HCT116 (cell line): Measurements from ENCODE around the gene HSDL2. TPM values are rescaled to one million over a fixed set of nuclear protein-coding genes. Genes with fewer than 3 reads are reported as not detected.

Source experiments
- ATAC-seq: fragments of 200-7000 bp; cut with Tn5 transposase; 2 replicates; pipeline ENCODE4 v1.9.1; 2020; ENCODE audit warnings: mild to moderate bottlenecking, moderate library complexity
- BruUV-seq: library from RNA; stranded (reverse); fragments of 400-500 nt; replicated peaks from 2 replicates; lab custom pipeline; 2021; lab: Mats Ljungman, UMichigan
- CTCF ChIA-PET: fragments of 300-600 bp; sonication (Branson Sonifier 250); formaldehyde crosslinking; loops from one replicate; lab custom pipeline; 2021; ENCODE audit warnings: antibody characterized with exemption; lab: Charles Lee
- POLR2A ChIA-PET: fragments of 300-600, 350-600 bp; sonication (Branson Sonifier 250); formaldehyde crosslinking; loops from one replicate; lab custom pipeline; 2021; ENCODE audit warnings: antibody characterized with exemption; lab: Charles Lee
- RAD21 ChIA-PET, 2 experiments: fragments of 300-600 bp; sonication (Branson Sonifier 250); formaldehyde crosslinking; loops; one replicate each; lab custom pipeline; 2023; ENCODE audit warnings: low total read pairs in 2 of 2; ENCODE audit not compliant: uncharacterized antibody in 2 of 2, unreplicated experiment in 2 of 2, low non-redundant PET in 1 of 2; lab: Charles Lee
- DNase-seq: peaks from one replicate; pipeline ENCODE4 v3.0.0-alpha.2; 2010; ENCODE audit warnings: low read depth, low spot score
- H2AFZ ChIP-seq: fragments of 200-600 bp; shearing (Covaris generic), sonication (generic); 2 replicates; pipeline ENCODE4 v1.6.1; 2017; ENCODE audit warnings: low read depth, mixed run types, mixed read lengths, antibody characterized with exemption, low read length; ENCODE audit not compliant: poor library complexity, severe bottlenecking
- H3K27ac ChIP-seq: 2 replicates; pipeline ENCODE4 v1.5.1; 2012; ENCODE audit warnings: low read depth, low read length
- H3K27me3 ChIP-seq: fragments of 200-600 bp; sonication (generic); 2 replicates; pipeline ENCODE4 v1.6.1; 2016; ENCODE audit warnings: mixed run types, low read length, mixed read lengths; ENCODE audit not compliant: insufficient read depth
- H3K36me3 ChIP-seq, 2 experiments: fragments of 200-500 bp in 1 of 2; fragments of 200-600 bp in 1 of 2; sonication (Bioruptor generic) in 1 of 2; sonication (generic) in 1 of 2; 2 replicates each; pipeline versions ENCODE4 v1.5.1 to v1.6.1; 2014 to 2016; ENCODE audit warnings: low read length in 2 of 2, inconsistent platforms in 1 of 2, mixed read lengths in 1 of 2, mixed run types in 1 of 2; ENCODE audit not compliant: insufficient read depth in 2 of 2, control insufficient read depth in 1 of 2
- H3K4me1 ChIP-seq, 2 experiments: fragments of 200-600 bp in 1 of 2; sonication (generic) in 1 of 2; 2 replicates each; pipeline versions ENCODE4 v1.5.1 to v1.6.1; 2012 to 2017; ENCODE audit warnings: low read length in 2 of 2, inconsistent platforms in 1 of 2, mild to moderate bottlenecking in 1 of 2, mixed read lengths in 1 of 2, mixed run types in 1 of 2, moderate library complexity in 1 of 2; ENCODE audit not compliant: insufficient read depth in 2 of 2, control insufficient read depth in 1 of 2
- H3K4me2 ChIP-seq: fragments of 200-600 bp; sonication (generic); 2 replicates; pipeline ENCODE4 v1.6.1; 2017; ENCODE audit warnings: mixed run types, low read length, mixed read lengths
- H3K4me3 ChIP-seq, 2 experiments: fragments of 200-600 bp in 1 of 2; sonication (generic) in 1 of 2; replicated peaks in 1 of 2; 2 replicates each; pipeline ENCODE4 v1.5.1; 2011 to 2016; ENCODE audit warnings: low read length in 2 of 2, control low read depth in 1 of 2, low read depth in 1 of 2, mild to moderate bottlenecking in 1 of 2, mixed read lengths in 1 of 2, mixed run types in 1 of 2
- H3K79me2 ChIP-seq: fragments of 200-600 bp; sonication (generic); 2 replicates; pipeline ENCODE4 v1.6.1; 2017; ENCODE audit warnings: mild to moderate bottlenecking, mixed run types, low read length, moderate library complexity, mixed read lengths; ENCODE audit not compliant: insufficient read depth
- H3K9ac ChIP-seq: fragments of 200-600 bp; sonication (generic); 2 replicates; pipeline ENCODE4 v1.6.1; 2016; ENCODE audit warnings: low read length, mixed read lengths
- H3K9me2 ChIP-seq: fragments of 200-600 bp; sonication (generic), shearing (Covaris generic); 2 replicates; pipeline ENCODE4 v1.6.1; 2017; ENCODE audit warnings: mixed run types, mild to moderate bottlenecking, moderate library complexity; ENCODE audit not compliant: insufficient read depth
- H3K9me3 ChIP-seq, 2 experiments: fragments of 200-500 bp in 1 of 2; fragments of 200-600 bp in 1 of 2; sonication (Bioruptor generic) in 1 of 2; sonication (generic) in 1 of 2; 2 replicates each; pipeline ENCODE4 v1.6.1; 2014 to 2017; ENCODE audit warnings: low read length in 2 of 2, mixed read lengths in 2 of 2, inconsistent platforms in 1 of 2, low read depth in 1 of 2, mild to moderate bottlenecking in 1 of 2, mixed run types in 1 of 2, moderate library complexity in 1 of 2; ENCODE audit not compliant: control insufficient read depth in 1 of 2, insufficient read depth in 1 of 2
- H4K20me1 ChIP-seq: fragments of 200-600 bp; sonication (generic), shearing (Covaris generic); 2 replicates; pipeline ENCODE4 v1.6.1; 2017; ENCODE audit warnings: mixed run types, mild to moderate bottlenecking, moderate library complexity; ENCODE audit not compliant: insufficient read depth
- ATF3 ChIP-seq: IDR thresholded peaks from 2 replicates; pipeline ENCODE4 v1.6.1; 2012
- CTCF ChIP-seq, 3 experiments: fragments of 200-600 bp in 1 of 3; sonication (generic) in 1 of 3; IDR thresholded peaks in 2 of 3; conservative IDR thresholded peaks in 1 of 3; 2 replicates each; pipeline ENCODE4 v1.5.1; 2012 to 2017; ENCODE audit warnings: low read depth in 2 of 3, low read length in 2 of 3, antibody characterized with exemption in 1 of 3, borderline replicate concordance in 1 of 3, control low read depth in 1 of 3, mild to moderate bottlenecking in 1 of 3, mixed read lengths in 1 of 3, mixed run types in 1 of 3, moderate library complexity in 1 of 3; ENCODE audit not compliant: insufficient read depth in 1 of 3
- EGR1 ChIP-seq: IDR thresholded peaks from 2 replicates; pipeline ENCODE4 v1.6.1; 2012; ENCODE audit warnings: low read depth
- ELF1 ChIP-seq: IDR thresholded peaks from 2 replicates; pipeline ENCODE4 v1.6.1; 2012; ENCODE audit warnings: low read depth, borderline replicate concordance
- EZH2 ChIP-seq: fragments of 200-600 bp; sonication (generic); IDR thresholded peaks from 2 replicates; pipeline ENCODE4 v1.6.1; 2017; ENCODE audit warnings: antibody characterized with exemption, mixed run types
- EZH2phosphoT487 ChIP-seq: fragments of 200-600 bp; IDR thresholded peaks from 2 replicates; pipeline ENCODE4 v1.6.1; 2018; ENCODE audit warnings: antibody characterized with exemption, borderline replicate concordance
- MAX ChIP-seq: IDR thresholded peaks from 2 replicates; pipeline ENCODE4 v1.6.1; 2012
- POLR2A ChIP-seq: IDR thresholded peaks from 2 replicates; pipeline ENCODE4 v1.7.0; 2011; ENCODE audit warnings: borderline replicate concordance; ENCODE audit not compliant: insufficient read depth, insufficient read length; ENCODE audit errors: extremely low read depth
- RAD21 ChIP-seq: IDR thresholded peaks from 2 replicates; pipeline ENCODE4 v1.6.1; 2012; ENCODE audit warnings: low read depth, mild to moderate bottlenecking
- REST ChIP-seq: IDR thresholded peaks from 2 replicates; pipeline ENCODE4 v1.6.1; 2012; ENCODE audit warnings: low read depth
- SIN3A ChIP-seq: IDR thresholded peaks from 2 replicates; pipeline ENCODE4 v1.6.1; 2012; ENCODE audit warnings: low read depth
- ZFX ChIP-seq: fragments of 450-650 bp; IDR thresholded peaks from 2 replicates; pipeline ENCODE4 v1.6.1; 2017
- intact Hi-C: fragments of 100-400 bp; cut with micrococcal nuclease; formaldehyde crosslinking; loops from 2 replicates; pipeline ENCODE4 v1.10.0; 2022
- total RNA-seq: library from RNA; stranded (reverse); gene quantifications from one replicate; pipeline ENCODE4 v1.2.1, GENCODE V29; 2021; ENCODE audit not compliant: unreplicated experiment

The HSDL2 gene
- total RNA-seq, 1 experiment from 2014 or later = 33.9 TPM

GRCh38 chr9:112462855-112463254, 82.9 kb downstream of the HSDL2 start:
- RAD21 ChIA-PET = no interaction called here
- no peaks in the 10 kb centered on the region for H3K9me3 ChIP-seq
- no peak overlapping the region for H3K27ac ChIP-seq
- no peak overlapping the region for H3K9ac ChIP-seq
- peaks cover 2 to 10% of the 10 kb centered on the region in 2 experiments; a peak in 3 of 4 replicates for H3K36me3 ChIP-seq
- no peaks in the 10 kb centered on the region for H3K79me2 ChIP-seq
- no peaks in the 10 kb centered on the region for H3K4me1 ChIP-seq
- ATAC-seq = no peak
- no peak overlapping the region for H2AFZ ChIP-seq
- no peaks in the 10 kb centered on the region for H4K20me1 ChIP-seq
- CTCF ChIA-PET = no interaction called here
- no peak overlapping the region for H3K4me2 ChIP-seq
- no peak for TF ChIP-seq REST
- no peak for TF ChIP-seq ELF1
- TF ChIP-seq RAD21 = no peak
- no peak for TF ChIP-seq POLR2A
- no peak for TF ChIP-seq ATF3
- TF ChIP-seq MAX = no peak
- TF ChIP-seq EZH2phosphoT487 = no peak
- no peak for TF ChIP-seq EZH2
- TF ChIP-seq SIN3A = no peak
- TF ChIP-seq EGR1 = no peak
- no peak for TF ChIP-seq ZFX
- no peak for TF ChIP-seq CTCF (IDR thresholded peaks at IDR 0.05 in 2 of 3, conservative IDR thresholded peaks at IDR 0.05 in 1 of 3; ENCODE audit: borderline replicate concordance in 1 of 3, insufficient read depth in 1 of 3, low read depth in 2 of 3, low read length in 2 of 3)
- POLR2A ChIA-PET = no interaction called here
- no peak overlapping the region for H3K4me3 ChIP-seq
- BruUV-seq = no TSS peak
- intact Hi-C loops = no loop called here
- H3K27me3 ChIP-seq = no peaks in the 10 kb centered on the region
- H3K9me2 ChIP-seq = no peaks in the 10 kb centered on the region
- no peak for DNase-seq
